GM21717 (cell line): Measurements from ENCODE around the gene KIFBP.
"Not testable (repeated sequence)": the region's sequence is repeated elsewhere in the genome, so short reads cannot be mapped to it uniquely, and the experiment has no call there.

ENCODE experiments used
- ATAC-seq: cut with Tn5 transposase; IDR thresholded peaks from one replicate; pipeline ENCODE4 v1.9.1; 2021; ENCODE audit warnings: mild to moderate bottlenecking, moderate library complexity; ENCODE audit not compliant: unreplicated experiment

KIFBP gene

DNA sequence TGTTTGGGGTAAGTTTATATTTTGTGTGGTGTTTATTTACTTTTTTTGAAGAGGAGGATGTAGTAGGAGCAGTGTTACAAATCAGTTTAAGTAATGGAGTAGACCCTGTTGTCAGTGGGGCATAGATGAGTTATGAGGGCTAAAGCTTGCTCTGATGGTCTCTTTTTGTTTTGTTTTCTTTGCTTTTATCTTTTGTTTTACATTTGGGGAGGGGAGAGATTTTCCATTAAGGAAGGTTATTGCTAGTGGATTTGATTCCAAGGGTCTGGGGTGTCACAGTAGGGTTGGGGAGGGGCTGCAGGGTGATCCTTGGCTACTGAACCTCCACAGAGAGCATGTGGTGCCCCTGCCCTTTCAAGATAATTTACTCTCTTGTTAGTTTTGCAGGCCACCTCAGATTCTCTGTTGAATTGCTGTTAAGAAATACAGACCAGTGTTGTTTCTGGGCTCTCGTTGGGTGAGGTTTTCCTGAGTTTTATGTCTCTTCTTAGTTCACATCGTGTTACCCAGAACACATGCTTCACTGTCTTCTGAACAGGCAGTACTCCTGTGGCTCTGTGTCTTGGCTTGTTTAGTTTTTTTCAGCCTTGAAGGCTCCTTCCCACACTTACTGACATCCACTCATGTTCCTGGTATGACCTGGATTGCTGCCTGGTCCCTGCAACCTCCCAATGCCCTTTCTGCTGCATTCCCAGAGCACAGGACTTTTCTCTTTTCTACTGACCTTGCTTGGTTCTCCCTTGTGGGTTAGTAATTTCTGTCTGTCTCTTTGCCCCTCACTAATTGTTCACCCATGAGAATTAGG lies 4.2 kb downstream of the KIFBP start:
- ATAC-seq, result no peak

DNA sequence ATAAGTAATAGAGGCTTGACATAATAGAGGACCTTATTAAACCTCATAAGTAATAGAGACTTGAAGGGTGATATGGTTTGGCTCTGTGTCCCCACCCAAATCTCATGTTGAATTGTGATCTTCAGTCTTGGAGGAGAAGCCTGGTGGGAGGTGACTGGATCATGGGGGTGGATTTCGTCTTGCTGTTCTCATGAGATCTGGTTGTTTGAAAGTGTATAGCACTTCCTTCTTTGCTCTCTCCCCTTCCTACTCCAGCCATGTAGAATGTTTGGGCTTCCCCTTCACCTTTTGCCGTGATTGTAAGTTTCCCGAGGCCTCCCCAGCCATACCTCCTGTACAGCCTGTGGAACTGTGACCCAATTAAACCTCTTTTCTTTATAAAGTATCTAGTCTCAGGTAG lies 8.6 kb downstream of the KIFBP start:
- peak; percentile 19 for ATAC-seq

DNA sequence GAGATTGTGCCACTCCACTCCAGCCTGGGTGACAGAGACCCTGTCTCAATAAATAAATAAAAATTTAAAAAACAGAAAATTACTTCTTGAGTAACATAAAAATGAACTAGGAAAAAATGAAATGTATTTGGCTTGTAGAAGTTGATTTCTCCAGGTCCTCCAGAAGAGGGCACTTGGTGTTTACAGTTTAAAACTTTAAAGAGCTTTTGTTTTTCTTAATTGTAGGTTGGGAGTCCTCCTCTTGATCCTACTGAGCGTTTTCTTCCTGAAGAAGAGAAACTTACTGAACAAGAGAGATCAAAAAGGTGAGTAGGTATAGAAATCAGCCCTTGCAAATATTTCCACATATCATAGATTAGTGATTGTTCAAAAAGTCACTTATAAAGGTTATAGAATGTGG lies 16.2 kb downstream of the KIFBP start:
- no peak for ATAC-seq

DNA sequence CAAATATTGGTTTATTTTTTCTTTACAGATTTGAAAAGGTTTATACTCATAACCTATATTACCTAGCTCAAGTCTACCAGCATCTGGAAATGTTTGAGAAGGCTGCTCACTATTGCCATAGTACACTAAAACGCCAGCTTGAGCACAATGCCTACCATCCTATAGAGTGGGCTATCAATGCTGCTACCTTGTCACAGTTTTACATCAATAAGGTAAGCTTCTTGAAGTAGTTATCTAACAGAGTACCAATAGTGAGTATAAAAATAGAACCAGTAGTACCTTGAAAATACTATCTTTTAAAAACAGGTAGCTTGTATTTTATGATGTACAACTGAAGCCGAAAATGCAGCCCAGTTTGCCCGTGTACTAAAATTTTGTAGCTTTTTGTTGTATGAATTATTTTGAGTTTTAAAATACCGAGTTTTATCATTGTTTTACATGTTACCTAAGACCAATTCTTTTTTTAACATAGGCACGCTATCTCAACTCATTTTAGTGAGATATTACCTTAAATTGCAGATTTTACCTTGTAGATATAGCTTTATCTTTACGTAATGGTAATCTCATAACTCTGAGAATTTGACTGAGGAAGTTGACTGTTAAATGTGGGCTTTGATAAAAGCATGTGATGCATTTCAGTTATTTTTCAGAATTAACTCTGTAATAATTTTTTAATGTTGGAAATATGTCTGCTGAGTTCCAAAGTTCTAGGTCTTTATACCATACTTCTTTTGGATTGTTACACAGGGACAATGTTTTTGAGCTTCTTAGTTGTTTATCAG lies 17.3 kb downstream of the KIFBP start:
- ATAC-seq, result no peak

DNA sequence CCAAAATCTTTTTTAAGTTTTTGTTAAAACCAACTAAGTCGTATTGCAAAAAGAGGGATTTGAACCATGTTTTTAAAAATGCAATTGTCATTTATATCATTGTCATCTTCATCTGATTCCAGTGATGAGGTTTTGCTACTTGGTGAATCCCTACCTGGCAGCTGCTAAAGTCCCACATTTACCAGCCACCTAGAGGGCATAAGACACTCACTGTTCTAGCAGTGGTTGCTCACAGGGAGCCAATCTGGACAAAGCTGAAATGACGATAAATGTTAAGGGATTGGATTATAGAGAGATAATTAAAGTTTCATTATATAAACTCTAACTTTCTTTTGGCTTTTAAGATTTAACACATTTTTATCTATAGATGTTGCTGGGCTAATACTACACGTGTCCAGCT lies 18.7 kb downstream of the KIFBP start:
- ATAC-seq, result no peak

DNA sequence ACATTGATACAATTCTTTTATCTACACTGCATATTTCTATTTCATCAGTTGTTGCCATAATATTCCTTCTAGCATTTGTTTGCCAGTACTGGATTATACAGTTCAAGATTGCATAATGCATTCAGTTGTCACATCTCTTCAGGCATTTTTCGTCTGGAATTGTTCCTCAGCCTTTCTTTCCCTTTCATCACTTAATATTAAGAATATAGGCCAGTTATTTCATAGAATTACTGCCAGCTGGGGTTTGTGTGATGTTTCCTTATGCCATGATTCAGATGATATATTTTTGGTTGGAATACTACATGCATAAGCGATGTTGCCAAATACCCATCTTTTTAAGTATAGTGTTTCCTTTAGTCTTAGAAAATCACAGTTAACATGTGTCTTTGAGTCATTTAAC lies 20.8 kb downstream of the KIFBP start:
- ATAC-seq, result no peak

DNA sequence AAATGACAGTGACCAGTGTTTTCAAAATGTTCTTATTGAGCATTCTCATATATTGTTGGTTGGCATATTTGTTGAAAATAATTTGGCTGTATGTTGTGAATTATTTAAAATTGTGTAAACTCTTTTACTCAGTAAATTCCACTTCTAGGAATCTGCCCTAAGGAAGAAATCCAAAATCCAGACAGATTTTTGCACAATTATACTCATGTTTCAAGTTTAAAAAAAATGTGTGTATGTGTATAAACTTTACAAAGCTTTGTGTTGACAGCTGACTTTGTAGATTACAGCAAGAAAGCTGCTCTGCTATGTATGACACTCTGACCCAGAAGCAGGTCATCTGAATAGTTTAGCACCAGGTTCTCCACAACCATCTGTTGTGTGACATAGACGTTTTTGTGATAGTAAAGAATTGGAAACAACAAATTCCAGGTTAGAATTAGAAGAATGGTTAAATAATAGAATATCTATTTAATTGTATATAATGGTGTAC lies 21.6 kb downstream of the KIFBP start:
- ATAC-seq, result no peak

DNA sequence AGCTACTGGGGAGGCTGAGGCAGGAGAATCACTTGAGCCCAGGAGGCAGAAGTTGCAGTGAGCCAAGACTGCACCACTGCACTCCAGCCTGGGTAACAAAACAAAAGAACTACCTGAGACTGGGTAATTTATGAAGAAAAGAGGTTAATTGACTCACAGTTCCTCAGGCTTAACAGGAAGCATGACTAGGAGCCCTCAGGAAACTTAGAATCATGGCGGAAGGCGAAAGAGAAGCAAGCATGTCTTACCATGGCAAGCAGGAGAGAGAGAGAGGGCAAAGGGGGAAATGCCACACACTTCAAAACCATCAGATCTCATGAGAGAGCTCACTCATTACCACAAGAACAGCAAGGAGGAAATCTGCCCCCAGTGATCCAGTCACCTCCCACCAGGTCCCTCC lies 24.2 kb downstream of the KIFBP start:
- not testable (repeated sequence) for ATAC-seq

DNA sequence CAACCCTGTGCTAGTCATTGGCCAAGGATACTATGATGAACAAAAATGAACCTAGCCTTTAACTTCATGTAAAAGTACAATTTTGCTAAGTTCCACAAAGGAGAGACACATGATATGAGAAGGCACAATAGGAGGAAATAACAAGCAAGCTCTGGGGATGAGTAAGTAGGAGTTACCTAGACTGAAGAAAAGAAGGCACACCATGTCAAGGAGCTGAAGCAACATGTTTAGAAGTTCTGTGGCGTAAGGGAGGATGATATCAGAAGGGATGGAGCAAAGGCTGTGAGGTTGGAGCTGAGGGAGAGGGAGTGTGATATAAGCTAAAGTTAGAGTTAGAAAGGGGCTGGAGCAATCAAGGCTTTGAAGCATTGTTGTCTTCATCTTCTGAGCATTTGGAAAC lies 25.6 kb downstream of the KIFBP start:
- no peak for ATAC-seq

DNA sequence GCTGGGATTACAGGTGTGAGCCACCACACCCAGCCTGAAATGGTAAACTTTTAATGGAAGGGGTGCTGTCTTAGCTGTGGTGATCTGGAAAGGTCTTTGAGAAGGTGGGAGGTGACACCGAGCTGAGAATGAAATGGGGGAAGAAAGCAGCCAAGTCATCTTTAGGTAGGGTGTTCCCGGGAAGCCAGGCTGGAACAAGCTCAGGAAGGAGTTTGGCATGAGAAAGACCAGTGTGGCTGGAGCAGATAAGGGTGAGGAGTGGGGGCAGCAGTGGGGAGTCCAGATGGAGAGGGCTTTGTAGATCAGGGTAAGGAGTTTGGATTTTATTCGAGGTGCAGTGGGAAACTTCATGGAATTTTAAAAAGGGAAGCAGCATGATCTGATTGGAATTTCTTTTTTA lies 30.0 kb downstream of the KIFBP start:
- ATAC-seq, result no peak

DNA sequence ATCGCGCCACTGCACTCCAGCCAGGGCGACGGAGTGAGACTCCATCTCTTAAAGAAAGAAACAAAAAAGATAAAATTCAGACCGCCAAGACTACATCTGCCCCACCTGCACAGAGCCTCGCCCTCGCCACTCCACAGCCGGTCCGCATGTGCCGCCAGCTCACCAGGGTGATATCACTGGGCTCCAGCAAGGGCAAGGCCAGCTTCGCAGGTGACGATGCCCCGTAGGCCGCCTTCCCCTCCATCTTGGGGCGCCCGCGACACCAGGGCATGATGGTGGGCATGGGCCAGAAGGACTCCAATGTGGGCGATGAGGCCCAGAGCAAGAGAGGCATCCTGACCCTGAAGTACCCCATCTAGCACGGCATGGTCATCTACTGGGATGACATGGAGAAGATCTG lies 34.0 kb downstream of the KIFBP start:
- no peak for ATAC-seq

DNA sequence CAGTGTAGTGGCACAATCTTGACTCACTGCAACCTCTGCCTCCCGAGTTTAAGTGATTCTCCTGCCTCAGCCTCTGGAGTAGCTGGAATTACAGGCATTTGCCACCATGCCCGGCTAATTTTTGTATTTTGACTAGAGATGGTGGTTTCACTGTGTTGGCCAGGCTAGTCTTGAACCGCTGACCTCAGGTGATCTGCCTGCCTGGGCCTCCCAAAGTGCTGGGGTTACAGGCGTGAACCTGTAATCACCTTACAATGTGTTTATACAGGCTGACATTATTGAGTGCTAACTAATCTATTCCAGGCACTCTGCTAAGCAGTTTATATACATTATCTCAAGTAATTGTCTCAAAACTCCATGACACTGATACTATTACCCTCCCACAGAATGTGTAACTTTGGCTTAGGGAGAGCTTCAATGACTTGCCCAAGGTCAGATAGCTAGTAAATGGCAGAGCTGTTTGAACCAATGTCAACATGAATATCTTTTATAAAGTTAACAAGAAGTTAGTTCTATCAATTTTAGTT lies 36.8 kb downstream of the KIFBP start:
- no peak for ATAC-seq

DNA sequence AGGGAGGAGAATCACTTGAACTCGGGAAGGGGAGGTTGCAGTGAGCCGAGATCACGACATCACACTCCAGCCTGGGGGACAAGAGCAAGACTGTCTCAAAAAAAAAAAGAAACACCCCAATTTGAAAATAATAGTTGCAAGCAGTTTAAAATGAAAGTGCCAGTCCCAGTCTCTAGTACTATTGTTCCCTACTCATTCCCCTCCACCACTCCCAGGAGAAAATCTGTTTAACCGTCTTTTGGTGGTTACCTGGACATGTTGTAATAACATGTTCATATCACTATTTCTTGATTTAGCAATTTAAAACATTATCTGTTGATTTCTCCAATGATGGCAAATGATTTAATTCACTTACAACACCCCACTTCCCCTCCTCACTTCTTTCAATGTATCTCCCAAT lies 44.7 kb downstream of the KIFBP start:
- no peak for ATAC-seq

DNA sequence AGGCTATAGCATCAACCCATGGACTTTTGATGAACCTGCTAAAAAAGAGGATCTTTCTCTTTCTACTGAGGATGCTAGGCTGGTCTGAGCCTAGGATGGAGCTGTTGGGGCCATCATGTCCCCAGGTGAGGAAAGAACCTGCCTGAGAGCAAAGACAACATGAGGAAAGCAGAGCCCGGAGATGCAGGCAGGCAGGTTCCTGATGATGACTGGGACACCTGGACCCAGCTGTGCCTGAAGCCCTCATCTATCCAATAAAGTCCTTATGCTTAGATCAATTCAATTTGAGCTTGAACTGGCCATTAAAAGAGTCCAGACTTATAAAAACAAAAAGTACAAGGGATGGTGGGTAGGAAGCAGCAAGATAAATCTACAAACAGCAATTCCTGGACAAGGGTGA lies 48.9 kb downstream of the KIFBP start:
- no peak for ATAC-seq

DNA sequence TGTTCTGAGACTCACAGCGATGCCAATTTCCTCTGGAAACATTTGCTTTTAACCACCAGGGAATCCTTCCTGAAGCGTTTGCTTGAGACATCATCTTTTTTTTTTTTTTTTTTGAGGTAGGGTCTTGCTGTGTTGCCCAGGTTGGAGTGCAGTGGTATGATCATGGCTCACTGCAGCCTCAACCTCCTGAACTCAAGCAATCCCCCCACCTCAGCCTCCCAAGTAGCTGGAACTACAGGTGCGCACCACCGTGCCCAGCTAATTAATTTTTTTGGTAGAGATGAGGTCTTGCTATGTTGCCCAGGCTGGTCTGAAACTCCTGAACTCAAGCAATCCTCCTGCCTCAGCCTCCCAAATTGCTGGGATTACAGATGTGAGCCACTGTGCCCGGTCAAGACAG lies 52.3 kb downstream of the KIFBP start:
- not testable (repeated sequence) for ATAC-seq

DNA sequence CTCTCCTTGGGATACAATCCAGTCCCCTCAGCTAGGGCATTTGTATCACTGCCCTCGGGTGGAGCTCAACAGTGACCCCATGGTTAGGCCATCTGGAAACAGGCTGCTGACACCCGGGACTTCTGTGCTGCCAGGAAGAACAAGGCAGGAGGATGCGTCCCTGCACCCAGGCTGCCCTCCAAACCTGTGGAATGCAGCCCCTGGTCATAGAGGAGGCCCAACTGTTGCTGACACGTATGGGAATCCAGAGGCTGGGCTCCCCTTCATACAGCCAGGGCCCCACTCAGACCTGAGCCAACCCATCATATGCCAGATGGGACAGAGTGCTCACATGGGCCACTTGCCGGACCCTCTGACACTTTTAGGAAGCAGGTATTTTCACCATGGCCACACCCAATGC lies 53.8 kb downstream of the KIFBP start:
- no peak for ATAC-seq

DNA sequence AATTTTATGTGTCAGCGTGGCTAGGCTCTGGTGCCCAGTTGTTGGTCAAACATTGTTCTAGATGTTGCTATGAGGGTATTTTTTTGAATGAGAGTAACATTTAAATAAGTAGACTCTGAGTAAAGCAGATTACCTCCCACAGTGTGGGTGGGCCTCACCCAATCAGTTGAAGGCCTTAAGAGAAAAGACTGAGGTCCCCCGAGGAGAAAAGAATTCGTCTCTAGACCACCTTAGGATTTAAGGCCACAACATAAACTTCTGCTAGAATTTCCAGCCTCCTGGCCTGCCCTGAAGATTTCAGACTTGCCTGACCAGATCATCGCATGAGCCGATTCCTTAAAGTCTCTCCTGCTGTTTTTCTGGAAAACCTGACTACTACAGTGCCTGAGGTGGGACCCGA lies 54.2 kb downstream of the KIFBP start:
- no peak for ATAC-seq

DNA sequence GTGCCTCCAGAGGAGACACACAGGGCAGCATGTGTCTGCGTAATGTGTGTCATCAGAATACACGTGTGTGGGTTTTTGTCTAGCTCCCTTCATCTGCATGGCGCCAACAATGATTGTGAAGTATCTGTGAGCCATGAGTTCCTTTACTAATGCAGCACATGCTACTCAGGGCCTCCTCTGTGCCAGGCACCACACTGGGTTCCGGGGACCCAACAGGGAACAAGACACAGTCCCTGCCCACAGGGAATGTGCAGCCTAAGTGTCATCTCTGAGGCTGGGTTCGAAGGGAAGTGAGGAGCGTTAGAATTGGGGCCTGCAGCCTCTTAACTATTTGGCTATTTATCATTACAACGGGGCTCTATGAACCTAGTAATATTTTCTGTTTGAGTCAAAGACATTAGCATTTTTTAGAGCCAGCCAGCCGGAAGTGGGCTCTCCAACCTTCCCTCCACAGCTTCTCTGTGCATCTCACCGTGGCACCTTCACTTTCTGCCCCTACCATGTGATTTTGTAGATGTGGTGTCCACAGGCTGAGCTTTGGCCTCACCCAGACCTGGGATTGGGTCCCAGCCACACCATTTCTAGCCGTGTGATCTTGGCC lies 55.4 kb downstream of the KIFBP start:
- ATAC-seq, result peak; percentile 54

DNA sequence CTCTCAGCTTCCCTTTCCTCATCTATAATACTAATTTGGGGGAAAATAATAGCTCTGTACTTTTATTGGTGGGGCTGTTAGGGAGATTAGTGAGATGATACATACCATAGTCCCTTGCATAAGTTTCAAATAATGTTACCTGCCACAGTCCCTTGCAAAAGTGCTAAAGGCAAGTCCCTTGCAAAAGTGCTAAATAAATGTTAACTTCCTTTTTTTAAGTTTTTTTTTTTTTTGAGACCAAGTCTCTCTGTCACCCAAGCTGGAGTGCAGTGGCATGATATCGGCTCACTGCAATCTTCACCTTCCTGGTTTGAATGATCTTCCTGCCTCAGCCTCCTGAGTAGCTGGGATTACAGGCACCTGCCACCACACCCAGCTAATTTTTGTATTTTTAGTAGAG lies 55.9 kb downstream of the KIFBP start:
- ATAC-seq, result no peak

DNA sequence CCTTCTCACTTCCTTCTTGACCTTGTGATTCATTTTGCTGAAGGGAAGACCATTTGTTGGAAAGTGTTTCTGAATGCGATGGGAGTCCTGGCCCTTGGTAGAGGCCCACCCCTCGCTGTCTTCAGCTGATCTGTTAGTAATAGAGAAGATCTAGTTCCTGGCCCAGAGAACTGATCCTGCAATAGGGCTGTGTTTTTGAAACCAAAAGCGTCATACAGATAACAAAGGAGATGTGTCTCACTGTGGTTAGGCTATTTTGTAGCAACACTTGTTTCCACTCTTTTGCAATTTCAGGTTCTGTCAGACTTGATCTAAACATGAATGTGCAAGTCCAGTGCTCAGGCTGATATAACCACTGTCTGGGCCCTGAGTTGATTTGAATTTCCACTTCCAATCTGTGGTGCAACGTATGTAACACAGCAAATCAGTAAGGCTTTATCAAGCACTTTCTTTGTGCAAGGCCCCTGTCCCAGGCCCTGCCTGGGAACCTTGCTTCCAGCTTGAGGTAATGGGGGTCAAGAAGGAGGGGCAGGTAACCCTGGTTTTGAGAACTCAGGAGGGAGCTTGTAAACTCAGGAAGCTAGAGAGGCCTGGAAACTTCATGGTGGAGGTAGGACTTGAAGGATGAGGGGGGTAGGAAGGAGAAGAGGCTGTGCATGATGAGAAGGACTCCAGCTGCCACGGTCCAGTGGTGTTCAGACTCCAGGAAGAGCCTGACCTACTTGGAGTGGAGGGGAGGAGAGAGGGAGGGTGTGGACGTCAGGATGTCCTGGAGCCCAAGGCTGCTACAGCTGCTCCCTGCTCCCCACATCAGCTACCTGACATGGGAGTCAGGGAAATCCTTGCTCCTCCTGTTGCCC lies 57.1 kb downstream of the KIFBP start:
- peak; percentile 52 for ATAC-seq
